ENCODE results near the gene UCN. TPM values are rescaled to one million over a fixed set of nuclear protein-coding genes. Genes with fewer than 3 reads are reported as not detected.

Gene UCN
- total RNA-seq, 6 donors from 2014 or later = 2.6 to 81.7 (median 4.6) TPM

DNA sequence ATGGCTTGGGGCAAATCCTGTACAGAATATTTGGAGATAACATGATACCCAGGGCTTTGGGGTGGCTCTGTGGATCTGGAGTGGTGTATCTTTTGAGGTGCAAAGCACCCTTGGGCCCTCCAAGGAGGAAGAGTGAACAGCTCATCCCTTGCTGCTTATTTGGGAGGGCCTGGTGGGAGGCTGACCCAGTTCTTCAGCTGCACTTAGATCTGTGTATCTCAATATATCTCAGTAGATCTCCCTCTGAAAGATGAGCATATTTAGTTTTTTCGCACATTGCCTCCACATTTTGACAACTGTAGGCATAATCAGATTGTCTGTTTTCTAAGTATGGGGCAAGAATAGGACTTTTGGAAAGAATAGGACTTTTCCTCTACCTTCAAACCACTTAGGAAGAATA is 23.2 kb downstream of the UCN start:
- no peaks in the 10 kb centered on the region for H3K36me3 ChIP-seq
- H3K4me3 ChIP-seq = no peak overlapping the region
- no peaks in the 10 kb centered on the region for H3K27me3 ChIP-seq
- ATAC-seq (ENCODE audit: low FRiP score in 2 of 2) (no peak), DNase-seq (no peak)
- H3K4me1 ChIP-seq = peaks cover 0 to 2% (median 0%) of the 10 kb centered on the region in 4 donors
- H3K27ac ChIP-seq = no peak overlapping the region
- WGBS, 2 donors = 86 to 93% methylated on average over 1 of the region's 1 CpG
- TF ChIP-seq POLR2AphosphoS5 (IDR thresholded peaks at IDR 0.05) (no peak), POLR2A (IDR thresholded peaks at IDR 0.05) (no peak), EP300 (IDR thresholded peaks at IDR 0.05) (no peak)
- TF ChIP-seq, protein P1, sequence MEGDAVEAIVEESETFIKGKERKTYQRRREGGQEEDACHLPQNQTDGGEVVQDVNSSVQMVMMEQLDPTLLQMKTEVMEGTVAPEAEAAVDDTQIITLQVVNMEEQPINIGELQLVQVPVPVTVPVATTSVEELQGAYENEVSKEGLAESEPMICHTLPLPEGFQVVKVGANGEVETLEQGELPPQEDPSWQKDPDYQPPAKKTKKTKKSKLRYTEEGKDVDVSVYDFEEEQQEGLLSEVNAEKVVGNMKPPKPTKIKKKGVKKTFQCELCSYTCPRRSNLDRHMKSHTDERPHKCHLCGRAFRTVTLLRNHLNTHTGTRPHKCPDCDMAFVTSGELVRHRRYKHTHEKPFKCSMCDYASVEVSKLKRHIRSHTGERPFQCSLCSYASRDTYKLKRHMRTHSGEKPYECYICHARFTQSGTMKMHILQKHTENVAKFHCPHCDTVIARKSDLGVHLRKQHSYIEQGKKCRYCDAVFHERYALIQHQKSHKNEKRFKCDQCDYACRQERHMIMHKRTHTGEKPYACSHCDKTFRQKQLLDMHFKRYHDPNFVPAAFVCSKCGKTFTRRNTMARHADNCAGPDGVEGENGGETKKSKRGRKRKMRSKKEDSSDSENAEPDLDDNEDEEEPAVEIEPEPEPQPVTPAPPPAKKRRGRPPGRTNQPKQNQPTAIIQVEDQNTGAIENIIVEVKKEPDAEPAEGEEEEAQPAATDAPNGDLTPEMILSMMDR (IDR thresholded peaks at IDR 0.05) = no peak
- H3K9me3 ChIP-seq = no peaks in the 10 kb centered on the region

DNA sequence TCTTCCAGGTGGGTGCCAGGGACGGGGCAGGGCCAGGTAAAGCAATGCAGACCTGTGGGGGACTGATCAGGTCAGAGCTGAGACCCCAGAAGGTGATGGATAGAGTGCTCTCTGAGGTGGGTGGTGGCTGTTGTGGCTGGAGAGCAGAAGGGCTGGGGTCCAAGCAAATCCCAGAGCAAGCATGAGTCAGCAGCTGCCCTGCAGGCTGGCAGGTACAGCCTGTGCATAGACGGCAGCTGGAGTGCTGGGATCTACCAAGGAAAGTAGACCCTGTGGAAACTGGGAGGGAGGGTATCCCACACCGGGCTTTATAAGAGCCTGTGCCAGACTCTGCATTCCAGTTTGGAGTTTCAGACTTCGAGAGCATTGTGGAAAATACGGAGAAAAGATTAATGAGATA is 25.4 kb downstream of the UCN start:
- 39 to 53% methylated on average over 5 of the region's 5 CpGs for WGBS, 2 donors

GRCh38 chr2:27281855-27282559 is 26.2 kb downstream of the UCN start, which contains the start of gene TRIM54:
Gene TRIM54, plus strand, starts transcription at chr2:27282429. Its CDS starts 303 bp downstream, at chr2:27282732.
- ATAC-seq (ENCODE audit: low FRiP score in 2 of 2) (no peak), DNase-seq (no peak)
- Histone ChIP-seq H3K27ac (no peak within 1 kb of the TSS), H3K27me3 (no peaks in the 10 kb centered on the region), H3K4me3 (no peak within 1 kb of the TSS), H3K4me1 (peaks cover 0 to 5% (median 0%) of the 10 kb centered on the region in 4 donors), H3K9me3 (no peaks in the 10 kb centered on the region), H3K36me3 (no peaks in the 10 kb centered on the region)
- WGBS, 2 donors = 75 to 79% methylated on average over 5 of the region's 5 CpGs
- TF ChIP-seq, protein P1 (IDR thresholded peaks at IDR 0.05) = no peak
- TF ChIP-seq POLR2A (IDR thresholded peaks at IDR 0.05) (no peak), EP300 (IDR thresholded peaks at IDR 0.05) (no peak), POLR2AphosphoS5 (IDR thresholded peaks at IDR 0.05) (no peak)

More for the DNA sequence above, 25.4 kb downstream of the UCN start:
- H3K4me3 ChIP-seq = no peak overlapping the region
- DNase-seq (no peak), ATAC-seq (ENCODE audit: low FRiP score in 2 of 2) (no peak)
- no peak overlapping the region for H3K27ac ChIP-seq
- TF ChIP-seq POLR2A (IDR thresholded peaks at IDR 0.05) (no peak), EP300 (IDR thresholded peaks at IDR 0.05) (no peak), POLR2AphosphoS5 (IDR thresholded peaks at IDR 0.05) (no peak)
- TF ChIP-seq, protein P1 (IDR thresholded peaks at IDR 0.05) = no peak
- no peaks in the 10 kb centered on the region for H3K9me3 ChIP-seq
- no peaks in the 10 kb centered on the region for H3K27me3 ChIP-seq
- no peaks in the 10 kb centered on the region for H3K36me3 ChIP-seq
- peaks cover 0 to 5% (median 0%) of the 10 kb centered on the region in 4 donors for H3K4me1 ChIP-seq

GRCh38 chr2:27281442-27281841 is 26.8 kb downstream of the UCN start:
- WGBS, 2 donors = 68 to 76% methylated on average over 3 of the region's 3 CpGs
- TF ChIP-seq POLR2AphosphoS5 (IDR thresholded peaks at IDR 0.05) (no peak), POLR2A (IDR thresholded peaks at IDR 0.05) (no peak), EP300 (IDR thresholded peaks at IDR 0.05) (no peak)
- TF ChIP-seq, protein P1 (IDR thresholded peaks at IDR 0.05) = no peak
- Histone ChIP-seq H3K27me3 (no peaks in the 10 kb centered on the region), H3K9me3 (no peaks in the 10 kb centered on the region), H3K36me3 (no peaks in the 10 kb centered on the region), H3K27ac (no peak overlapping the region), H3K4me1 (peaks cover 0 to 6% (median 0%) of the 10 kb centered on the region in 4 donors), H3K4me3 (no peak overlapping the region)
- ATAC-seq (ENCODE audit: low FRiP score in 2 of 2) (no peak), DNase-seq (no peak)

- peaks cover 0 to 10% (median 2%) of the 10 kb centered on the region in 4 donors for H3K4me1 ChIP-seq
- TF ChIP-seq POLR2AphosphoS5 (IDR thresholded peaks at IDR 0.05) (no peak), POLR2A (IDR thresholded peaks at IDR 0.05) (no peak), EP300 (IDR thresholded peaks at IDR 0.05) (no peak)
- TF ChIP-seq, protein P1 (IDR thresholded peaks at IDR 0.05) = no peak
- H3K4me3 ChIP-seq = no peak overlapping the region
- no peaks in the 10 kb centered on the region for H3K36me3 ChIP-seq
- 61 to 67% methylated on average over 3 of the region's 3 CpGs for WGBS, 2 donors
- no peaks in the 10 kb centered on the region for H3K9me3 ChIP-seq
- H3K27me3 ChIP-seq = no peaks in the 10 kb centered on the region
- H3K27ac ChIP-seq = no peak overlapping the region
- ATAC-seq (ENCODE audit: low FRiP score in 2 of 2) (no peak), DNase-seq (no peak)
These were observed 27.4 kb downstream of the UCN start for GRCh38 chr2:27280826-27281225.

All from upper lobe of left lung (tissue), 6 donors.